Activated CD4-positive, CD25-positive, alpha-beta regulatory T cell treated with anti-CD3 and anti-CD28 coated beads, Interleukin-2, amount 50 U/mL, for 24 hours (primary cell): ENCODE measurements around the gene GJB3.
"Not testable (repeated sequence)": the region's sequence is repeated elsewhere in the genome, so short reads cannot be mapped to it uniquely, and the experiment has no call there.

ENCODE experiments used
- ATAC-seq, 2 donors: fragments of 150-1000 bp; cut with Tn5 transposase; one replicate each; pipeline ENCODE4 v1.10.0; 2021; ENCODE audit warnings: mild to moderate bottlenecking in 1 of 2, moderate library complexity in 1 of 2

The GJB3 gene

GRCh38 chr1:34761176-34761761, 19.7 kb upstream of the GJB3 start:
- no peak for ATAC-seq

DNA sequence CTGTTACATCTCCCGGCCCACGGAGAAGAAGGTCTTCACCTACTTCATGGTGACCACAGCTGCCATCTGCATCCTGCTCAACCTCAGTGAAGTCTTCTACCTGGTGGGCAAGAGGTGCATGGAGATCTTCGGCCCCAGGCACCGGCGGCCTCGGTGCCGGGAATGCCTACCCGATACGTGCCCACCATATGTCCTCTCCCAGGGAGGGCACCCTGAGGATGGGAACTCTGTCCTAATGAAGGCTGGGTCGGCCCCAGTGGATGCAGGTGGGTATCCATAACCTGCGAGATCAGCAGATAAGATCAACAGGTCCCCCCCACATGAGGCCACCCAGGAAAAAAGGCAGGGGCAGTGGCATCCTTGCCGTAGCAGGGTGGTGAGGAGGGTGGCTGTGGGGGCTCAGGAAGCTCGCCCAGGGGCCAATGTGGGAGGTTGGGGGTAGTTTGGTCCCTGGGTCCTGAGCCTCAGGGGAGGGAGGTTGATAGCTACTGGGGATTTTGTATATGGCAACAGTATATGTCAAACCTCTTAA, 19.2 kb upstream of the GJB3 start:
- ATAC-seq: no peak

GRCh38 chr1:34762474-34763141, 18.4 kb upstream of the GJB3 start:
- no peak for ATAC-seq

DNA sequence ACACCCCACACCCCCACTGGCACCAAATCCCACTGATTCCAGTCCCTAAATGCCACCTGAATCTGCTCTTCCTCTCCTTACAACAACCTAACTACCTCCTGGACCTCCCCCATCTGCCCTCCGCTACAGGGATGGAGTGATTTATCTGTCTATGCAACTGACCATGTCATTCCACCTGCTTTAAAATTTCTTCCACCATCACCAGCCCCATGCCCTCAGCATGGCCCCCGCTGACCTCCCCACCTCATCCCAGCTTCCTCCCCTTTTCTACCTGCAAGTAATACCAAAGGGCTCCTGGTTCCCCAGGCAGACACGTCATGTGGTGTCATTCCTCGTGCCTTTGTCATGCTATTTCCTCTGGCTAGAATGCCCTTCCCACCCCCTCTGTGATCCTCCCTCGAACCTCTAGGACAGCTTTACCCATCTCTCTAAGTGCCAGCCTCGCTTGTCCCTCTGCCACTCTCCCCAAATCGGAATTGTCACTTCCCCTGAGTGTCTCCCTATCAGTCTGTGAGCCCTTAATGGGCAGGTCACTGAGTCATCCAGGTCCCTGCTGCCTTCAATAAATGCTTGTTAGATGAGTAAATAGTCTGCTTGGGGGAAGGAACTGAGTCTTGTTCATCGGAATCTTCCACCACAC, 17.8 kb upstream of the GJB3 start:
- ATAC-seq: no peak

DNA sequence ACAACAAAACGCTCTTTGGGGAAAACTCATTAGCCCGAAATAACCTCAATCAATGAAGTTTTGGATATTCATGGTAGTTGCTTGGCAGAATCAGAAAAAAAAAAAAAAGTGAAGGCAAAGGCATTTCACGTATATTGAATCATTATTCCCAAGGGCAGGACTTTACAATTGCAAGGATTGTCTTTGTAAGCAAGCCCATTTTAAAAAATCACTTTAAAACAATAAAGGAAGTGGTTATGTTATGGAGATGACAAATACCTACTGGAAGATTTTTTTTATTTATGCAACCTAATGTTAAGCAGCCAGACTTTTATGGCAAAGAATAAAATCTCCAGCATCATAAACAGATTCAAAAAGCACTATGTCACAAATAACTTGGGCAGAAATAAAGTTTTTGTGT, 12.2 kb upstream of the GJB3 start:
- ATAC-seq: no peak

- ATAC-seq: no peak
Measured at GRCh38 chr1:34770891-34771504, 10.0 kb upstream of the GJB3 start.

DNA sequence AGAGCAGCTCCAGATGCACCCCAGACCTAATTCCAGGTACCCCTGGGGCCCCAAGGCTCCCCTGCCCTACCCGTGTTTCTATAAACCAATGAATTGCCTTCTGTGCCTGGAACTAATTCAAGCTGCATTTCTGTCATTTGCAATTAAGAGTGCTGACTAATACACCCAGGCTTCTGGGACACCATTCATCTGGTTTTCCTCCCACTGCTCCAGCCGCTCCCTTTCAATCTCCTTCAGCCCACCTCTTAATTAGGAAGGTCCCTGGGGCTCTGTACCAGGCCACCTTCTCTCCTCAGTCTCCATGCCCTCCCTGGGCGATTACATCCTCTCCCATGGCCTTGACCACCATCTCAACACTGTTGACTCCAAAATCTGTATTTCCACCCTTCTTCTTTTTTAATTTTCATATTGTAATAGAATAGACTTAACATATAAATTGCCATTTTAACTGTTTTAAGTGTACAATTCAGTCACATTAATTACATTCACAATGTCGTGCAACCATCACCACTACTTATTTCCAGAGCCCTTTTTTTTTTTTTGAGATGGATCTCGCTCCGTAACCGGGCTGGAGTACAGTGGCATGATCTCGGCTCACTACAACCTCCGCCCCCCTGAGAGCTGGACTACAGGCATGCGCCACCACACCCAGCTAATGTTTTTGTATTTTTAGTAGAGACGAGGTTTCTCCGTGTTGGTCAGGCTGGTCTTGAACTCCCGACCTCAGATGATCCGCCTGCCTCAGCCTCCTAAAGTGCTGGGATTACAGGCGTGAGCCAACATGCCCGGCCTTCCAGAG, 9.2 kb upstream of the GJB3 start:
- no peak for ATAC-seq

DNA sequence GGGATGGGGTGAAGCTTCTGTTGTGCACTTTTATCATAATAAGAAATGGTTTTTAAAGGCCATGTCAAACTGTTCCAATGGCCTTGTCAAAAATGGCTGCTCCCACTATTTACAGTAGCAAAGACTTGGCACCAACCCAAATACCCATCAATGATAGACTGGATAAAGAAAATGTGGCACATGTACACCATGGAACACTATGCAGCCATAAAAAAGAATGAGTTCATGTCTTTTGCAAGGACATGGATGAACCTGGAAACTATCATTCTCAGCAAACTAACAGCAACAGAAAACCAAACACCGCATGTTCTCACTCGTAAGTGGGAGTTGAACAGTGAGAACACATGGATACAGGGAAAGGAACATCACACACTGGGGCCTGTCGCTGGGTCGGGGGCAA, 7.9 kb upstream of the GJB3 start:
- not testable (repeated sequence) for ATAC-seq

DNA sequence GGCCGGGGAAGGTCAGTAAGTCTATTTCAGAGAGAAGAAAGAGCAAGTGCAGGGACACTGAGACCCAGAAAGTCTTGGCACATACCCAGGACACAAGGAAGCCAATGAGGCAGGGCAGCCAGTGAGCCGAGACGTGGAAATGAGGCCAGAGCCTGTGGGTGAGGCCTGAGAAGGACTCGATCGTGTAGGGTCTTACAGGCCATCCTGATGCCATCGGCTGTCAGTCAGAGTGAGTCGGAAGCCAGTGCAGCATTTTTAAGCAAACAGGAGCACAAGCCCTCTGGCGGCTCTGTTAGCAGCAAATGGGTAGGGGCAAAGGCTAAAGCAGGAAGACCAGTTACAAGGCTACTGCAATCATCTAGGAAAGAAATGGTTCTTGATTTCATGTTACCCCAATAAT, 6.1 kb upstream of the GJB3 start:
- ATAC-seq: no peak

- ATAC-seq: no peak
Measured at GRCh38 chr1:34776911-34777310, 4.1 kb upstream of the GJB3 start.

DNA sequence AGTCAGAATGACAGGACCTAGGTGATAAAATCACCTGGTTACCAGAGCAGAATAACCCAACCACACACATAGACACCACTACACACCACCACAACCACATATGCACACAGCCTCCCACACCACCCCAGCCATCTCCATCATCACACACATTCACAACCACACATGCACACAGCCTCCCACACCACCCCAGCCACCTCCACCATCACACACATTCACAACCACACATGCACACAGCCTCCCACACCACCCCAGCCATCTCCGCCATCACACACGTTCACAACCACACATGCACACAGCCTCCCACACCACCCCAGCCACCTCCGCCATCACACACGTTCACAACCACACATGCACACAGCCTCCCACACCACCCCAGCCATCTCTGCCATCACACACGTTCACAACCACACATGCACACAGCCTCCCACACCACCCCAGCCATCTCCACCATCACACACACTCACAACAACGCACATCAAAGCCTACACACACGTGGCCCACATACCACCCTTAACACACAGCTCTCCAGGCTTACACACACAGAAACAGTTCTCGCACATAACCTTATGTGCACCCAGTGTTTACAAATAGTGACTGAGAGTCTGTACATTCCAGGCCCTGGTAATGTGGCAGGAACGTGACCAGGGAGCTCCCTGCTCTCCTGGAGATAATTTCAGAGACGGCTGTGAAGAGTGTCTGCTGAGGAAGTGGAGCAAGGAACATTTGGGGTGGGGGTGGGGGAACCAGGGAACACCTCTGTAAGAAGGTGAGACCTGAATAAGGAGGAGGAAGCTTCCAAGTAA, 3.3 kb upstream of the GJB3 start:
- no peak for ATAC-seq

DNA sequence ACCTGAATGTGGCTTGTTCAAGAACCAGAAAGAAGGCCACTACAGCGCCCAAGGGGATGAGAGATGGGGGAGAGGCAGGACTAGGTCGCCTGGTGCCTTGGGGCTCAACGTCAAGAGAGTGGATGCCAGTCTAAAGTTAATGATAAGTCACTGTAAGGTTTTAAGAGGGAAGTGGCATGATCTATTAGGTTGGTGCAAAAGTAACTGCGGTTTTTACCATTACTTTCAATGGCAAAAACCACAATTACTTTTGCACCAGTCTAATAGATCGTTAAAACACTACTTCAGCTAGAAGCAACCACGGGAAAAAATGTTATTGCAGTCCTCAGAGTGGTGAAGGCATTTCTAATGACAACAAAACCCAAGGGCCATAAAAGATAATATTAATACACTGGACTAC, 2.6 kb upstream of the GJB3 start:
- no peak for ATAC-seq

GRCh38 chr1:34779005-34779404, 2.0 kb upstream of the GJB3 start:
- no peak for ATAC-seq

GRCh38 chr1:34779526-34779925, 1.5 kb upstream of the GJB3 start:
- ATAC-seq: no peak

- ATAC-seq: no peak
Measured at GRCh38 chr1:34779962-34780361, 1.1 kb upstream of the GJB3 start.

GRCh38 chr1:34780528-34780927, 486 bp upstream of the GJB3 start:
- no peak for ATAC-seq

- ATAC-seq: no peak
Measured at GRCh38 chr1:34781844-34782391, 904 bp downstream of the GJB3 start.

GRCh38 chr1:34784751-34785221, 3.8 kb downstream of the GJB3 start:
- ATAC-seq: no peak

- no peak for ATAC-seq
Measured at GRCh38 chr1:34785231-34785874, 4.3 kb downstream of the GJB3 start.

GRCh38 chr1:34785875-34786470, 5.0 kb downstream of the GJB3 start:
- ATAC-seq: no peak
